GM18499 (cell line): Measurements from ENCODE around the gene TMEM184C.

ENCODE experiments used
- ATAC-seq: cut with Tn5 transposase; IDR thresholded peaks from one replicate; pipeline ENCODE4 v1.9.1; 2021; ENCODE audit warnings: moderate number of reproducible peaks; ENCODE audit not compliant: insufficient read depth, unreplicated experiment

TMEM184C gene

DNA sequence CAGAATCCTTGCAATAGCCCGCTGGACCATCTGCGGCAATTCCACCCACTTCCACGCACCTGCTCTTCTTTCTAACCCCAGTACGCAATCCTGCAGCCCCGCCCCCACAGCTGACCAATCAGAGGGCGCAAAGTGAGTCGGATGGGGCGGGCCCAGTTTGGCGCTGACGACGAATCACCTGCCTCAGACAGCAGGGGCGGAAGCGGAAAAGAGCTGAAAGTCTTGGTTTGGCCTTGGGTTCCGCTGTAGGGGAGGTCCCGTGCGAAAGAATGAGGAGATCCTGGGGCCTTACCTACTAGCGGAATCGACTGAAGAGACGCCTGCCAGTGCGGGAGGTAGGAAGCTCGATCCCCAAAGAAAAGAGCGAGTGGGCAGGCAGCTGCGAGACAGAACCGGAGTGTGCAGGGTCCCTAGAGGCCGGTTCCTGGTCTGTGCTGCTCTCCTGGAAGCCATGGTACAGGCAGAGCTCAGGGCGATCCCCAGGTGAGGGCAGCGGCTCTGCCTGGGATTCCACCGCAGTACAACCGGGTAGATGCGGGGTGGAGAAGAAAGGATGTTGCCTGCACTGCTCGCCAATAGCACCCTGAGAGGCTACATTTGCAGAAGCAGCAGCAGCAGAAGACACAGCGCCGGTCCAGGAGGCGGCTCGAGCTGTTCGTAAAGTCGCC lies at the start of gene TMEM184C:
Gene TMEM184C, plus strand, starts transcription at position 225 of the 668 bp plus-strand sequence. CDS start 560 bp downstream, outside the sequence.
- peak; percentile 98 for ATAC-seq

DNA sequence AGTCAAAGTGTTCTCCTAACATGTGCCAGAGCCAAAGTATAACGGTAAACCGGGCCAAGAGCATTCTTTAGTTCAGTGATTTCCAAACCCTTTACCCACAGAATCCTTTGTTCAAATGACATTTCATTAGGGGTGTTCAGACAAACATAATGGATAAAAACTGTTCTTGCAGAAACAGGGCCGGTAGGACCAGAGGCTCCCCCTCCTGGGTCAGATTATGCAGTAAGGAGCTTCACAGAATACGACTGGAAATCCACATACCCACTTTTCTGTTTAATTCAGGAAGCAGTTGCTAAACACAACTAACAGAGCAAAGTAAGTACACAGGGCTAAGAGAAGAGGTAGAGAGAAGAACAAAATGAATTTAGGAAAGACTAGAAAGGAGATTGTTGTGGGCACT lies 46.6 kb upstream of the TMEM184C start:
- ATAC-seq, result no peak

DNA sequence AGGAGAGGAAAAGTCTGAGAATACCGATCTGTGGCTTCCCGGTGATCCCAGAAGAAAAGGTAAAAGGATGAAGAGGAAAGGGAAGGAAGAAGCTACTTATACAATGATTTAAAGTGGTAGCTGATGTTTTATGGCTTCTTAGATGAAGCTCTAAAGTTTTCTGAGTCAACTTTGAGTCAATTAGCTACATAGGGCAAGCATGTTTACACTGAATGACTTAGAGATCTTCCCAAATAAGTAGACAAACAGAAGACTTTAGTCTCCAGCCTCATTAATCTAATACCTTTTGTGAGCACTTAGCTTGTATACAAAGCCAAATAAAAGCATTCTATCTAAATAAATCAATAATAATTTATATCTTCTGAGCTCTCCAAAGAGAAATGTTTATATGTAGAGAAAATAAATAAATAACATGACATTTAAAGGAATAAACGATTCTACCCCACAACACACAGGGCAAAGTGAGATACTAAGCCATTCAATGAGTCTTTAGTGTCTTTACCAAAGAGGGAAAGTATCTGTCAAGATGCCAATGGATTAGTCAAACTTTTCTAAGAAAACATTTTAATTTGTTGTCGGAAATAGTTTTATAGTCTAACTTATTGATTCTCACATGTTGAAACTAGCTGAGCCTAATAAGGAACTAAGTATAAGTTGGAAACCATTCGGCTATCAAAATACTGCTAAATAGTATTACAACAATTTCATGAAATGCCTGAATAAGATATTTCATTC lies 46.0 kb upstream of the TMEM184C start:
- no peak for ATAC-seq

DNA sequence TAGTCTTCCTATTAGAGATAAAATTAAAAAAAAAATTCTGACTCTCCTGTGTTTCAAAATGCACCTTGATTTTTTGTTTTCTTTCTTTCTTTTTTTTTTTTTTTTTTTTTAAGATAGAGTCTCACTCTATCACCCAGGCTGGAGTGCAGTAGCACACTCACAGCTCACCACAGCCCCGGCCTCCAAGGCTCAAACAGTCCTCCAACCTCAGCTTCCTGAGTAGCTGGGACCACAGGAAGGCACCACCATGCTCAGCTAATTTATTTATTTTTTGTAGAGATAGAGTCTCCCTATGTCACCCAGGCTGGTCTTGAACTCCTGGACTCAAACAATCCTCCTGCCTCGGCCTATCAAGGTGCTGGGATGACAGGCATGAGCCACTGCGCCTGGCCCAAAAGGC lies 41.1 kb upstream of the TMEM184C start:
- no peak for ATAC-seq

DNA sequence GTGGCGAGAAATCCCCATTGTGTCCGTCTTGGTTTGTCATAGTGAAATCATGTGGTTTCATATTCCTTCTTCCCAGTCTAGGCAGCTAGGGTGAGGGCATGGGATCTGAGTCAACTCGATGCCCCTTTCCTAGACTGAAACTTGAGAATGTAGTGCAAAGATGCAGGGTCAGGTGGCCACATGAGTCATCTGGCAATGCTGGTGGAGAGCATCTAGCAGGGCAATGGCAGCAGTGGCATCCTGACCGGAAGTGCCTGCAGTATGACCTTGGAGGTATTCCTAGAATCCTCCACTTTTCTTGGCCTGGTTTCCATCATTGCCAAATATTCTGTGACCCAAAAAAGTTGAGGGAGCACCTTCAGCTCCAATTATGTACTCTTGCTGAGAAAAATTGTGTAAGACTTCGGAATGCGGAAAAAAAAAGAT lies 39.1 kb upstream of the TMEM184C start:
- no peak for ATAC-seq

DNA sequence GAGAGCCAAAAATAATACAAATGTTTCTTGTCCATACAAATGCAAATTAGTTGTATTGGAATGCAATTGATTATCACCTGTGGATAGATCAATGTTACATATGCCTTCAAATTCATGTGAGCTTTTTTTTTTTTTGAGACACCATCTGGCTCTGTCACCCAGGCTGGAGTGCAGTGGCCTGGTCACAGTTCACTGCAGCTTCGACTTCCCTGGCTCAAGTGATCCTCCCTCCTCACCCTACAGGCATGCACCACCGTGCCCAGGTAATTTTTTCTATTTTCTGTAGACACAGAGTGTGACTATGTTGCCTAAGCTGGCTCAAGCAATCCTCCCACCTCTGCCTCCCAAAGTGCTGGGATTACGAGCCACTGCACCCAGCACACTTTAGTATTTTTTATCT lies 38.6 kb upstream of the TMEM184C start:
- ATAC-seq, result no peak

DNA sequence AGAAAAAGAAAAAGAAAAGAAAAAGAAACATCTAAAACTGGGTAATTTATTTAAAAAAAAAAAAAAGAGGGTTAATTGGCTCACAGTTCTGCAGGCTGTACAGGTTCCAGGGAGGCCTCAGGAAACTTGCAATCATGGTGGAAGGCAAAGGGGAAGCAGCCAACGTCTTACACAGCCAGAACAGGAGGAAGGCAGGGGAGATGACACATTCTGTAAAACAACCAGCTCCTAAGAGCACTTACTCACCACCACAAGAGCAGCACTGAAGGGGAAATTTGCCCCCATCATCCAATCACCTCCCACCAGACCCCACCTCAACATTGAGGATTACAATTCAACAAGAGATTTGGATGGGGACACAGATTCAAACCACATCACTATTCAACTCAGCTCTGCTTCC lies 36.8 kb upstream of the TMEM184C start:
- no peak for ATAC-seq

DNA sequence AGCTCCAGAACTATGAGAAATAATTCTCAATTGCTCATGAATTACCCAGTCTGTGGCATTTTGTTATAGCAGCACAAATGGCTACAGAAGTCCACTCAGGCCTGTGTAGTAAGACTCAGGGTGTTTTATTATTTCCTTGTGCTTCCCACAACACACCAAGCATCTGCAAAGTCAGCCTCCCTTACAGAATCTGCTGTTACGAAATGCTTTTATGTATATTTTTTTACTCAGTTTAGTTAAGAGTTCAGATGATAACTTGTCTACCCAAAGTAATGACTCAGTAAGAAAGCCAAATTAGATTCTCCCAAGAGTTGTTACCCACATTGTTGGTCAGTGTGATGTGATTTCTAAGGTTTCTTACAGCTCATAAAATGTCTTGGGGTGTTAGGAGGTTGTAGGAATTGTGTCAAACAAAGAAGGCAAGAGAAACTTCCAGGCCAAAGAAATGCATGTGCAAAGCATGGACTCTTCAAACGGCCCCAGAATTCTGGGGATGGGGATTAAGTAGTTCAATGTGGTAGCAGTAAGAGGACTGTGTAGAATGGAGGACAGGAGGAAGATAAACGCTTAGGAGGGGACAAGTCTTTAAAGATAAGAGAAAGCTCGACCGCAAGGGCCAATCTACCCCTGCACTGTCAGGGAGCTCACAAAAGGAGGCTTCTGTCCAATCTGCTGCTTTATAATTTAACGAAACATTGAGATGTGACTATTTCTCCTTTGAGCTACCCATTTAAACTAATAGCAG lies 35.4 kb upstream of the TMEM184C start:
- no peak for ATAC-seq

DNA sequence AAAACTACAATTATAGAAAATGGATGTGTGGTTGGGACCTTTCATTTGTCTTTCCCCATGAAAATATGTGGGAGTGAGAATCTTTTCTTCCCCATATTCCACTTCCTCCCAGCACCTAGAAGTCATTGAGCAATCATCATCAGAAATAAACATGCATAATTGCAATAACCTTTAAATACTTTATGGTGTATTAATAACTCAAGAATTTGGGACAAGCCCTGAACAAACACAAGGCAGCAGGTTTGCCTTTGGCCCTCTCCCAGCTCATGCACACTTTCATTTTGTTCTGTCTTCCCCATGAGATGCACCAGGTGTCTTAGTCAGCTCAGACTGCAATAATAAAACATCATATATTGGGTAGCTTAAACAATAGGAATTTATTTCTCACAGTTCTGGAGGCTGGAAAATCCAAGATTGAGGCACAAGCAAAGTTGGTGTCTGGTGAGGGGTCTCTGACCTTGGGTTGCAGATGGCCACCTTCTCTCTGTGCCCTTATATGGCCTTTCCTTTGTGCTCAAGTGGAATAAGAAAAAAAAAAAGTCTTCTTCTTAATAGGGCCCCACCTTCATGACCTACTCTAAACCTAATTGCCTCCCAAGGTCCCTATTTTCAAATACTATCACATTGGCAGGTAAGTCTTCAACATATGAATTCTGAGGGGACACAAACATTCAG lies 34.7 kb upstream of the TMEM184C start:
- ATAC-seq, result no peak

DNA sequence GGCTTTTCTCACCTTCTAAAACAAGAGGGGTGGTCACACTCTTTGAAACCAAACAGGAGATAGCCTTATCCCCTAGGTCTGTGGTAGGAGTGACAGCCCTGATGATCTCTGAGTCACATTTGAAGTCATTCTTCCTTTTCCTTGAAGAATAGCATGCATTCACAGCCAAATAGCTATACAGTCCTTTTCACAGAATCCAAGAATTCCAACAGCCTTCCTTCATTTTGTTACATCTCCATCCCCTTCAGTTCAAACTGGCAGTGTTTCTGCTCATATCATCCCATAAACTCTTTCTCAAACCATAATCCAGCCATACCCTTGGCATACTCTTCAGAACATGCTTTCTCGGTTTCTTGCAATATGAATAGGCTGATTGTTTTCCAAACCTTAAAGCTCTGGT lies 33.3 kb upstream of the TMEM184C start:
- no peak for ATAC-seq

DNA sequence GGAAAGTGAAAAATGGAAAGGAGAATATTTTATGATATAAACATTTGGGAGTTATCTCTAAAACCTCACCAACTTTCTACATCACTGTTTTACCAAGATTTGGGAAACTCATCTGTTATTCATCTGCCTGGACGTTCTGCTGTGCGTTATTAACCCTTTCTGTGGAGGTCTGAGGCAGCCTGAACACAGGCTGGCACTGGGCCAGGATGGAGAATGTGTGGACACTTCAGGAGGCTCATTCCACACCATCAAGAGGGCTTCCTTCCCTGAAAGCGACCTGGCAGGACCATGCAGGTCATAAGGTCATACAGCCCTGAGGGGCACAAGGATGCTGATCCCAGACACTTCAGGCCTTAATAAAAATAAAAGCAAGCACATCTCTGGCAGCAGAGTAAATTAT lies 31.2 kb upstream of the TMEM184C start:
- no peak for ATAC-seq

DNA sequence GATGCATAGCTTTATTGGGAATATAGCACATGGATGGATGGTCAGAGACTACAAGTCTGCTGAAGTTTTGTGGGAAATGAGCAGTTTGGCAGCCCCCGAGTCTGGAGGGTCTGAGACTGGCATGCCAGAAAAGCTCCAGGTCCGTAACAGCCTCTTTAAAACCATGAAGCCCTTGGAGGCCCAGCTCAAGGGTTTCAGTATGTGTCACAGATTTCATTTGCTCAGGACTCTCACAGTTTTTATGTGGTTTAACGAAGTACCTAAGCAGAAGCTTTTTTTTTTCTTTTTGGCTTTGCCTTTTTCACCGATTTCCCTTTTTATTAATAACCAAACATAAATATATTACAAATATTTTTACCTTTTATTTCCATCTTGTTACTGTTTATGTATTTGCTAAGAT lies 30.6 kb upstream of the TMEM184C start:
- peak; percentile 87 for ATAC-seq

DNA sequence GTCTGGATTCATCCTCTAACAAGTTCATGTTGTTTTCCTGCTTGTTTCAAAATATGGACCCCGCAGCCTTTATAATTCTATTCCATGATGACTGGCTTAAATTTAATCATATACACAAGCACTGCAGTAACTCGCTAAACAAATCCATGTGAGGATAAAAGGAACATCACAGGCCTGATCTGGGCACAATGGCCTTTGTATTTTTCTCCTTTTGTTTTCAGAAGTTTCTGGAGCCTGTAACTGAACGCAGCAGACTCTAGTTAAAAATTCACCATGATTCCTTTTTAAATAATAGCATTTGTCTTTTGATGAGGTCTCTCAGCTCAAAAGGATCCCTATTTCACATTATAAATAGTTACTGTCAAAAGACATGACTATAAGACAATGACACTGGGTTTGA lies 30.2 kb upstream of the TMEM184C start:
- no peak for ATAC-seq

DNA sequence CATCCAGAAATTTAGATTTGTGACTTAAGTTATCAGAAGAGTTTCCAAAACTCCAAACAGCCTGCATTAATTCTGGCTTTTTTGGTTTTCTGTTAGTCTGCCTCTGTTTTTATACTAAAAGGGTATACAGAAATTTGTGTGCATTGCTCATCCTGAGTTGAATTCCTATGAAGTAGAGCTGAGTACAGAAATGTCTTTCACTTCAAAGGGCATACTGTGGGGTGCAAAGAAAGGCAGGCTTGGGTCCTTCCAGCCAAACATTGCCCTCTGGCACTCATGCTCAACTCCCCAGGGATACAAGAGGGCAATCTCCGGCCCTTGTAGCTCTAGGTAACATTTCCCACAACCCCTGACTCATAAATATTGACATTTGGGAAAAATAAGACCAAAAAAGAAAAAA lies 27.6 kb upstream of the TMEM184C start:
- ATAC-seq, result no peak

DNA sequence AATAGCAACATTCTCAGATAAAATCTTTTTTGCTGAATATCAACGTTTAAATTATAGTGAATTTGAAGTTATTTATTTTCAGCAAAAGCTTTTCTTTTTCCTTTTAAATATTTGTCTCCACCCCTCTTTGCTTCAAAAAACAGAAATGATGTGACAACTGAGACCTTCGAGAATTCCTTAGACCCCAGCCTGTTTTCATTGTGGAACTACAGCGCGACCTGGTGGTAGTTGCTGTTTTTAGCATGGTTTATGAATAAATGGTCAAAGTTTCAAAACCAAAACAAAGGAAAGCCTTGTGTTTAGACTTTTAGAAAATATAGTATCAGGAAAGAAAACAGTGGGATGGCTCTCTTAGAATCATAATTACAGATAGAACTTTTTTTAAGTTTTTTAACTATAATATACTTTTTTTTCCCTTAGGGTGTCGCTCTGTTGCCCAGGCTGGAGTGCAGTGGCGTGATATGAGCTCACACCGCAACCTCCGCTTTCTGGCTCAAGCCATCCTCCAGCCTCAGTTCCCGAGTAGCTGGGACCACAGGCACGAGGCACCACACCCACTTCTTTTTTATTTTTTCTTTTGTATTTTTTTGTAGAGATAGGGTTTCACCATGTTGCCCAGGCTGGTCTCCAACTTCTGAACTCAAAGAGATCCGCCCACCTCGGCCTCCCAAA lies 26.8 kb upstream of the TMEM184C start:
- ATAC-seq, result no peak

DNA sequence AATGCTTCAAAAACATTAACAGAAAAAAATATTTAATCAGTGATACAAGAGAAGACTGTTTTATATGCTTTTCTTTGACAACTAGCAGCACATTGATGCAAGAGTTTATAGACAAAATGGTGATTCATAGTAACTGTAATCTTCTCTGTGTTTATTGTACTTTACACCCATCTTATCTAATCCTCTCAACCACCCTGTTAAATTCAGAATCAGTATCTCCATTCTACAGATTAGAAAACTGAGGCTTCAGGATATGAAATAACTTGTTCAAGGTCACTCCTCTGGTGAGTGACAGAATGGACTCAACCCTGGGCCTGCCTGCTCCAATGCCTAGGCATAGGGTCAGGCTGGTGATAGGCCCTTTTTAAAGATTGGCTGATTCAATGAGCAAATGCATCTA lies 26.1 kb upstream of the TMEM184C start:
- no peak for ATAC-seq

DNA sequence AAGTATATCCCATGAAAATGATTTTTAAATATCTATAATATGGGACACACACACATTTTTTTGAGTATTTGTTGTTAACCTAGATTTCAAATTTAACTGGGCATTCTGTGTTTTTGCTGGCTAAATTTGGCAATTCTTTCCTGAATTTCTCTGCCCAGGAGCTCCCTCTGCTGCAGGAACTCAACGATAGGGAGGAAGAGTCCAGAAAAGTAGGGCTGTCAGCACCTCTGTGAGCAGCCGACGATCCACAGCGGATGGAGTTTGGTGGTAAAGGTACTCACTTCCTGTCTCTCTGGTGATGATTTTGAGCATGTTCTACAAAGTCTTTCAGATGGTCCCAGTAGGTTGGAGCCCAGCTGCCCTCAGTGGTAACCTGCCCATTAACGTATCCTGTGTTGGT lies 23.1 kb upstream of the TMEM184C start:
- no peak for ATAC-seq

DNA sequence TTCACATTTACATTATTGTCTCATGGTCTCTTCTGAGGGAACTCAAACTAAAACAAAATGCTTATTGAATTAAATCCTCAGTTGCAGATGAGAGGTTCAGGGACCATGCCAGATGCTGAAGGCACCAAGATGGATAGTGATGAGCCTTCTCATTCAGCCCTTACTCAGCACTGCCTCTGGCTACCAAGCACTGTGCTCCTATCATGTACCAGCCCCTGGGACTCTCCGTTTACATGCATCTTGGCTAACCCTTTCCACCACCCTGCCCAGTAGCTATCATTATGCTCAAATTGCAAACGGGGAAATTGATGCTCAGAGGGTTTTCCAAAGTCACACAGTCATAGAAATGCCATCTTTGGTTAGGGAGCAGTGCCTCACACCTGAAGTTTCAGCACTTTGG lies 22.6 kb upstream of the TMEM184C start:
- no peak for ATAC-seq

DNA sequence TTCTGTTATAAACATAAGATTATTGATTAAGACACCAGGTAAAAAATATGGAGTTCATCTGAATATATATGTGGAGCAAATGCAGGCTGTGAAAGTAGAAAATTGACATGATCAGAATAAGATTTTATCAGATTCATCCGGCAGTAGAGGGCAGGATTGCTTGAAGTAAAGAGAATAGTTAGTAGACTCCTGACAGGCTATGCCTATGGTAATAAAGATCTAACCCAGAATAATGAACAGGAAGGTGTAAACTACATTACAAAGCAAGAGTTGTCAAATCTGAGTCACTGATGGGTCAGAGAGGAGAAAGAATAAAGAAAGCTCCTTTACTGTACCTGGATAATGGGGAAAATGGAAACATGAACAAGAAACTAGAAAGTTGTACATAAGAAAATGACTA lies 20.8 kb upstream of the TMEM184C start:
- peak; percentile 54 for ATAC-seq

DNA sequence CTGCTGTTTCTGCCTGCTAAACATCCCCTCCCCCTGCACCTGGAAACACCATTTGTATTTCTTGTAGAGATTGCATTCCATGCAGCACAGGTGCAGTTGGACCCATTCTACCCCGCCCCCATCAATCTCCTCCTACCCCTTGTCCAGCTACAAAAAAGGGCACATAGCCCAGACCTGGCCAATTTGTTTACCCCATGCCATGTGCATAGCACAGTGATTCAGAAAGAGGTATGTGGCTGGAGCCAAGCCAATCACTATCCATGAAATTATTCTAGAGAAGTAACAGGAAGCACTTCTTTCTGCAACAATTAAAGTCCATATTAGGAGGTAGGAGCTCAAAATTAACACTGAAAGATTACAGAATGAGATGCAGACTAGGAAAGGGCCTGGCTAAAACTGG lies 20.2 kb upstream of the TMEM184C start:
- ATAC-seq, result no peak
